Naive thymus-derived CD4-positive, alpha-beta T cell (primary cell): ENCODE data around the gene PCDHGA5. TPM values are rescaled to one million over a fixed set of nuclear protein-coding genes. Genes with fewer than 3 reads are reported as not detected.
A peak's percentile ranks its signal among the peaks of the same experiment; 100 is the strongest.
"Not testable (repeated sequence)": the region's sequence is repeated elsewhere in the genome, so short reads cannot be mapped to it uniquely, and the experiment has no call there.

Source experiments
- ATAC-seq: fragments of 150-1000 bp; cut with Tn5 transposase; 2 replicates; pipeline ENCODE4 v1.10.0; 2021; ENCODE audit warnings: mild to moderate bottlenecking, moderate library complexity
- CTCF ChIA-PET: fragments of 350-600 bp; sonication (Branson Sonifier 250); formaldehyde crosslinking; loops from one replicate; lab custom pipeline; 2021; ENCODE audit warnings: antibody characterized with exemption; lab: Charles Lee
- POLR2A ChIA-PET: fragments of 350-600 bp; sonication (Branson Sonifier 250); formaldehyde crosslinking; loops from one replicate; lab custom pipeline; 2021; ENCODE audit warnings: antibody characterized with exemption, inconsistent platforms; lab: Charles Lee
- DNase-seq, 9 donors: peaks; one replicate each; pipeline versions ENCODE4 v3.0.0 to v3.0.0-alpha.2; 2020 to 2022; ENCODE audit warnings: mixed read lengths in 1 of 9
- H3K27ac ChIP-seq: one replicate; pipeline ENCODE4 v1.7.0; 2013; ENCODE audit warnings: mild to moderate bottlenecking, low read depth, low read length, moderate library complexity
- H3K27me3 ChIP-seq, 2 donors: one replicate each; pipeline ENCODE4 v1.7.0; 2013; ENCODE audit warnings: low read length in 2 of 2, mild to moderate bottlenecking in 2 of 2, moderate library complexity in 2 of 2; ENCODE audit not compliant: control insufficient read depth in 2 of 2, insufficient read depth in 2 of 2
- H3K36me3 ChIP-seq, 3 experiments: 1 replicate in 2 of 3; 2 replicates in 1 of 3; pipeline ENCODE4 v1.7.0; 2013; ENCODE audit warnings: low read length in 3 of 3, mild to moderate bottlenecking in 3 of 3, moderate library complexity in 1 of 3; ENCODE audit not compliant: insufficient read depth in 3 of 3, control insufficient read depth in 2 of 3
- H3K4me1 ChIP-seq, 2 donors: one replicate each; pipeline ENCODE4 v1.7.0; 2013; ENCODE audit warnings: low read length in 2 of 2, mild to moderate bottlenecking in 2 of 2, moderate library complexity in 1 of 2; ENCODE audit not compliant: control insufficient read depth in 2 of 2, insufficient read depth in 2 of 2
- H3K4me3 ChIP-seq: 2 replicates; pipeline ENCODE4 v1.7.0; 2013; ENCODE audit warnings: mild to moderate bottlenecking, low read length
- H3K9me3 ChIP-seq, 3 experiments: 1 replicate in 2 of 3; 2 replicates in 1 of 3; pipeline ENCODE4 v1.7.0; 2013; ENCODE audit warnings: low read length in 3 of 3; ENCODE audit not compliant: control insufficient read depth in 2 of 3
- H3K27ac Mint-ChIP-seq, 9 donors: one replicate each; pipeline ENCODE4 v1.8.0; 2020 to 2022; ENCODE audit warnings: mixed read lengths in 9 of 9, mild to moderate bottlenecking in 8 of 9, moderate library complexity in 5 of 9, inconsistent platforms in 2 of 9
- H3K27me3 Mint-ChIP-seq, 5 donors: one replicate each; pipeline ENCODE4 v1.8.0; 2021 to 2022; ENCODE audit warnings: mixed read lengths in 5 of 5, mild to moderate bottlenecking in 1 of 5
- H3K36me3 Mint-ChIP-seq, 5 donors: one replicate each; pipeline ENCODE4 v1.8.0; 2020 to 2022; ENCODE audit warnings: mixed read lengths in 5 of 5, mild to moderate bottlenecking in 3 of 5, inconsistent platforms in 1 of 5
- H3K4me1 Mint-ChIP-seq, 7 donors: one replicate each; pipeline ENCODE4 v1.8.0; 2020 to 2022; ENCODE audit warnings: mixed read lengths in 7 of 7, mild to moderate bottlenecking in 3 of 7, inconsistent platforms in 1 of 7
- H3K4me3 Mint-ChIP-seq, 10 donors: one replicate each; pipeline ENCODE4 v1.8.0; 2020 to 2022; ENCODE audit warnings: mild to moderate bottlenecking in 10 of 10, mixed read lengths in 10 of 10, moderate library complexity in 6 of 10, inconsistent platforms in 2 of 10
- H3K9me3 Mint-ChIP-seq, 11 donors: one replicate each; pipeline ENCODE4 v1.8.0; 2020 to 2022; ENCODE audit warnings: mixed read lengths in 11 of 11, mild to moderate bottlenecking in 4 of 11, inconsistent platforms in 1 of 11, moderate library complexity in 1 of 11
- intact Hi-C, 2 donors: fragments of 100-400 bp; cut with micrococcal nuclease; formaldehyde crosslinking; loops; one replicate each; pipeline ENCODE4 v1.15.1; 2023
- polyA plus RNA-seq, 2 donors: library from polyadenylated mRNA; unstranded; fragments of 300-500 nt; fragmentation: Illumina TruSeq; gene quantifications; one replicate each; pipeline ENCODE4 v1.2.3, GENCODE V29; 2021
- total RNA-seq, 6 experiments: library from RNA in 5 of 6; stranded (reverse) in 5 of 6; gene quantifications; 1 replicate in 5 of 6; 2 replicates in 1 of 6; pipeline ENCODE4 v1.2.3 and lab custom pipeline; 2021 to 2026

The PCDHGA5 gene
- total and polyA plus RNA-seq, 7 experiments from 2014 or later, result 0.11 to 0.34 (median 0.24) TPM; not detected in 2

GRCh38 chr5:141338538-141339306 lies 25.2 kb upstream of the PCDHGA5 start, which contains the start of gene PCDHGA2:
Gene PCDHGA2, plus strand, starts transcription at chr5:141338760.
- intact Hi-C loops, result no loop called here
- Mint-ChIP-seq H3K27me3 (peaks cover 67 to 90% (median 87%) of the 10 kb centered on the region in 5 donors), H3K9me3 (peaks cover 15 to 98% (median 72%) of the 10 kb centered on the region in 11 donors), H3K36me3 (peaks cover 7 to 66% (median 8%) of the 10 kb centered on the region in 5 donors), H3K4me3 (peak within 1 kb of the TSS in 3 of 10 donors; percentile 32 to 77 (median 45)), H3K27ac (no peak within 1 kb of the TSS), H3K4me1 (peaks cover 0 to 1% (median 0%) of the 10 kb centered on the region in 7 donors)
- Histone ChIP-seq H3K4me1 (no peaks in the 10 kb centered on the region), H3K4me3 (no peak within 1 kb of the TSS), H3K9me3 (peaks cover 0 to 41% (median 5%) of the 10 kb centered on the region in 3 experiments), H3K36me3 (no peaks in the 10 kb centered on the region), H3K27me3 (peaks cover 0 to 17% of the 10 kb centered on the region in 2 donors), H3K27ac (no peak within 1 kb of the TSS)
- ChIA-PET CTCF (no interaction called here), POLR2A (no interaction called here)
- no peak for DNase-seq
- ATAC-seq, result no peak

DNA sequence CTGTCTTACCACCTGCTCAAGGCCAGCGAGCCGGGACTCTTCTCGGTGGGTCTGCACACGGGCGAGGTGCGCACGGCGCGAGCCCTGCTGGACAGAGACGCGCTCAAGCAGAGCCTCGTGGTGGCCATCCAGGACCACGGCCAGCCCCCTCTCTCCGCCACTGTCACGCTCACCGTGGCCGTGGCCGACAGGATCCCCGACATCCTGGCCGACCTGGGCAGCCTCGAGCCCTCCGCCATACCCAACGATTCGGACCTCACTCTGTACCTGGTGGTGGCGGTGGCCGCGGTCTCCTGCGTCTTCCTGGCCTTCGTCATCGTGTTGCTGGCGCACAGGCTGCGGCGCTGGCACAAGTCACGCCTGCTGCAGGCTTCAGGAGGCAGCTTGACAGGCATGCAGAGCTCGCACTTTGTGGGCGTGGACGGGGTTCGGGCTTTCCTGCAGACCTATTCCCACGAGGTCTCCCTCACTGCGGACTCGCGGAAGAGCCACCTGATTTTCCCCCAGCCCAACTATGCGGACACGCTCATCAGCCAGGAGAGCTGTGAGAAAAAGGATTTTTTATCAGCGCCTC lies 23.1 kb upstream of the PCDHGA5 start:
- H3K4me1 Mint-ChIP-seq, DNase-seq, H3K4me1 ChIP-seq, ATAC-seq, H3K36me3 ChIP-seq, H3K4me3 Mint-ChIP-seq, H3K27ac Mint-ChIP-seq, CTCF ChIA-PET, H3K27ac ChIP-seq, POLR2A ChIA-PET, H3K4me3 ChIP-seq: not testable (repeated sequence)
- H3K9me3 Mint-ChIP-seq, result peaks cover 16 to 95% (median 71%) of the 10 kb centered on the region in 11 donors
- Histone ChIP-seq H3K9me3 (peaks cover 0 to 49% (median 5%) of the 10 kb centered on the region in 3 experiments), H3K27me3 (peaks cover 0 to 11% of the 10 kb centered on the region in 2 donors)
- intact Hi-C loops, result loop anchor here in 1 of 2 donors (5.0 kb wide), 1 partner anchor 216 kb away; no protein-coding TSS in a partner anchor
- peaks cover 50 to 86% (median 81%) of the 10 kb centered on the region in 5 donors for H3K27me3 Mint-ChIP-seq
- peaks cover 3 to 59% (median 7%) of the 10 kb centered on the region in 5 donors for H3K36me3 Mint-ChIP-seq

DNA sequence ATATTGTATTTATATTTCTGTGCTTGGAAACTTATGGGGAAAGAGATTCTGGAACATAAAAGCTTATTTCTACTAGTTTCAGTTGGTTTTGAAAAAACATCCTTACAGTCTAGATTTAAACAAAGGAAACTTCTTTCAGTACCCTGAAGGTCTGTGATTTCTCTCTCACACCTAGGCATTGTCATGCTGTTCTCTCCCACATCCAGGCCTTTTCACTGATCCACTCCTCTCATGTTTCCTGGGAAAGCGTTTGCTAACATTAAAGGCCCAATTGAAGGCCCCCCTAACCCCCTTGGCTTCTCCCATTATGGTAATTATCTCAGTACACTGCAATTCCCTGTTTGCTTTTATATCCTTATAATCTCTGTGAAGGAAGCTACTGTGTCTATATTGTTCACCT lies 21.2 kb upstream of the PCDHGA5 start:
- H3K4me1 Mint-ChIP-seq, result no peaks in the 10 kb centered on the region
- H3K27ac Mint-ChIP-seq, result no peak overlapping the region
- DNase-seq (no peak), ATAC-seq (no peak)
- ChIA-PET CTCF (no interaction called here), POLR2A (no interaction called here)
- Histone ChIP-seq H3K4me1 (no peaks in the 10 kb centered on the region), H3K9me3 (peaks cover 0 to 41% (median 0%) of the 10 kb centered on the region in 3 experiments), H3K27ac (no peak overlapping the region), H3K27me3 (peaks cover 0 to 11% of the 10 kb centered on the region in 2 donors), H3K36me3 (no peaks in the 10 kb centered on the region), H3K4me3 (no peak overlapping the region)
- H3K9me3 Mint-ChIP-seq, result peaks cover 16 to 91% (median 66%) of the 10 kb centered on the region in 11 donors
- intact Hi-C loops, result loop anchor here in 1 of 2 donors (5.0 kb wide), 1 partner anchor 215 kb away; no protein-coding TSS in a partner anchor
- peaks cover 32 to 83% (median 80%) of the 10 kb centered on the region in 5 donors for H3K27me3 Mint-ChIP-seq
- H3K36me3 Mint-ChIP-seq, result peaks cover 6 to 52% (median 10%) of the 10 kb centered on the region in 5 donors
- no peak overlapping the region for H3K4me3 Mint-ChIP-seq

DNA sequence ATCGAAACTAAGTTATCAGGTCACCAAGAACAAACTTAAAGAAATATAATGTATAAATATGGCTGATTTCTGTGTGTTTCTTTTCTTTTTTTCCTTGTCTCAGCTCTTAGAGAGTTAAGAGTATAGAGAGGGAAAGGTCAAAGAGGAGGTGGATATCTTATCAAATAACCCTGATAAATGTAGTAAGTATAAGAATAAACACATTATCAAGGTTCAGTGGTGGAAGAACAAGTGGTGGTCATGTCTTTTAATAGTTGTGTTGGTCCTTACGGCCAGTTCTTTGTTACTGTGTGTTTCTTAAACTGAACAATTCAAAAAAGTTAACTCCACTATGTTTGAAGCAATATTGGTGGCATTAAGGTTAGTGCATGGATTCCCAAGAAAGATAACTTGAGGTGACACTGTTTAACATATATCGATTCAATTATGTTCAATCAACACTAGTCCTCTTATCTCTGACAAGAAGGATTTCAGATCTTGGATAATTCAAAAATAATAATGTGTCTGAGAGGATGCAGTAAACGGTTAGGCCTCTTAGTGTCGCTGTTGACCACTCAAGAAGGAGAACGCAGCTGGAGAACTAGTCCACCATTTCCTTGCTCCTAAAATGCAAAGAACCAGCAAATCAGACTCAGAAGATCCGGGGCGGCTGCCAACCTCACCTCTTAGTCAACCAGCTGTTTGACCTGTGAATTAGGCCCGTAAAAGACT lies 20.6 kb upstream of the PCDHGA5 start, which contains the start of gene PCDHGA3:
PCDHGA3 (plus strand) TSS at position 588 of the 711 bp plus-strand sequence. CDS start 205 bp downstream, outside the sequence.
- Histone ChIP-seq H3K27me3 (peaks cover 3 to 11% of the 10 kb centered on the region in 2 donors), H3K4me3 (no peak within 1 kb of the TSS), H3K36me3 (no peaks in the 10 kb centered on the region), H3K9me3 (peaks cover 0 to 35% (median 0%) of the 10 kb centered on the region in 3 experiments), H3K27ac (no peak within 1 kb of the TSS), H3K4me1 (no peaks in the 10 kb centered on the region)
- ChIA-PET POLR2A (no interaction called here), CTCF (no interaction called here)
- no peaks in the 10 kb centered on the region for H3K4me1 Mint-ChIP-seq
- peak within 1 kb of the TSS in 7 of 10 donors; percentile 48 to 76 (median 57) for H3K4me3 Mint-ChIP-seq
- peaks cover 12 to 91% (median 62%) of the 10 kb centered on the region in 11 donors for H3K9me3 Mint-ChIP-seq
- DNase-seq (no peak), ATAC-seq (no peak)
- intact Hi-C loops, result loop anchor here in 1 of 2 donors (5.0 kb wide), 1 partner anchor 214 kb away; no protein-coding TSS in a partner anchor
- peaks cover 26 to 82% (median 79%) of the 10 kb centered on the region in 5 donors for H3K27me3 Mint-ChIP-seq
- peaks cover 4 to 45% (median 10%) of the 10 kb centered on the region in 5 donors for H3K36me3 Mint-ChIP-seq
- peak within 1 kb of the TSS in 1 of 9 donors; percentile 38 for H3K27ac Mint-ChIP-seq

GRCh38 chr5:141343953-141344463 lies 20.0 kb upstream of the PCDHGA5 start:
- Histone ChIP-seq H3K27me3 (peaks cover 3 to 11% of the 10 kb centered on the region in 2 donors), H3K4me1 (no peaks in the 10 kb centered on the region), H3K9me3 (peaks cover 0 to 29% (median 0%) of the 10 kb centered on the region in 3 experiments), H3K36me3 (no peaks in the 10 kb centered on the region), H3K4me3 (no peak overlapping the region), H3K27ac (no peak overlapping the region)
- ChIA-PET CTCF (no interaction called here), POLR2A (no interaction called here)
- no peaks in the 10 kb centered on the region for H3K4me1 Mint-ChIP-seq
- H3K36me3 Mint-ChIP-seq, result peaks cover 4 to 43% (median 10%) of the 10 kb centered on the region in 5 donors
- DNase-seq (no peak), ATAC-seq (no peak)
- H3K9me3 Mint-ChIP-seq, result peaks cover 12 to 91% (median 63%) of the 10 kb centered on the region in 11 donors
- peak overlapping the region in 7 of 10 donors; percentile 48 to 76 (median 57) for H3K4me3 Mint-ChIP-seq
- intact Hi-C loops, result loop anchor here in 1 of 2 donors (5.0 kb wide), 1 partner anchor 213 kb away; no protein-coding TSS in a partner anchor
- H3K27ac Mint-ChIP-seq, result no peak overlapping the region
- H3K27me3 Mint-ChIP-seq, result peaks cover 20 to 82% (median 81%) of the 10 kb centered on the region in 5 donors

DNA sequence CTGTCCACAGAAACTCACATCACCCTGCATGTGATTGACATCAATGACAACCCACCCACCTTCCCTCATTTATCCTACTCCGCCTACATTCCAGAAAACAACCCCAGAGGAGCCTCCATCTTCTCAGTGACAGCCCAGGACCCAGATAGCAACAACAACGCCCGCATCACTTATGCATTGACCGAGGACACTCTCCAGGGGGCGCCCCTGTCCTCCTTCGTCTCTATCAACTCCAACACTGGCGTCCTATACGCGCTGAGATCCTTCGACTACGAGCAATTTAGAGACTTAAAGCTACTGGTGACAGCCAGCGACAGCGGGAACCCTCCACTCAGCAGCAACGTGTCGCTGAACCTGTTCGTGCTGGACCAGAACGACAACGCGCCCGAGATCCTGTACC lies 18.6 kb upstream of the PCDHGA5 start:
- CTCF ChIA-PET, result no interaction called here

More for the DNA sequence above, 18.6 kb upstream of the PCDHGA5 start:
- H3K4me3 Mint-ChIP-seq, result peak overlapping the region in 1 of 10 donors; percentile 34
- H3K27ac ChIP-seq, result no peak overlapping the region
- peaks cover 3 to 7% of the 10 kb centered on the region in 2 donors for H3K27me3 ChIP-seq
- POLR2A ChIA-PET, result no interaction called here
- intact Hi-C loops, result no loop called here
- H3K36me3 ChIP-seq, result no peaks in the 10 kb centered on the region
- H3K9me3 ChIP-seq, result peaks cover 0 to 23% (median 0%) of the 10 kb centered on the region in 3 experiments
- H3K27ac Mint-ChIP-seq, result no peak overlapping the region
- peaks cover 0 to 3% (median 0%) of the 10 kb centered on the region in 7 donors for H3K4me1 Mint-ChIP-seq
- H3K4me3 ChIP-seq, result no peak overlapping the region
- H3K9me3 Mint-ChIP-seq, result peaks cover 9 to 91% (median 55%) of the 10 kb centered on the region in 11 donors
- peaks cover 17 to 89% (median 84%) of the 10 kb centered on the region in 5 donors for H3K27me3 Mint-ChIP-seq
- H3K36me3 Mint-ChIP-seq, result peaks cover 0 to 45% (median 8%) of the 10 kb centered on the region in 5 donors
- DNase-seq (no peak), ATAC-seq (no peak)
- no peaks in the 10 kb centered on the region for H3K4me1 ChIP-seq
